Activated CD4-positive, alpha-beta T cell treated with anti-CD3 and anti-CD28 coated beads, Interleukin-2, amount 50 U/mL, for 24 hours (primary cell): ENCODE results near the gene NBPF20.
"Not testable (repeated sequence)": the region's sequence is repeated elsewhere in the genome, so short reads cannot be mapped to it uniquely, and the experiment has no call there.

Experiments
- DNase-seq, 2 donors: peaks; one replicate each; pipeline ENCODE4 v3.0.0-alpha.2; 2020; ENCODE audit warnings: low read depth in 1 of 2, low spot score in 1 of 2

Gene NBPF20

DNA sequence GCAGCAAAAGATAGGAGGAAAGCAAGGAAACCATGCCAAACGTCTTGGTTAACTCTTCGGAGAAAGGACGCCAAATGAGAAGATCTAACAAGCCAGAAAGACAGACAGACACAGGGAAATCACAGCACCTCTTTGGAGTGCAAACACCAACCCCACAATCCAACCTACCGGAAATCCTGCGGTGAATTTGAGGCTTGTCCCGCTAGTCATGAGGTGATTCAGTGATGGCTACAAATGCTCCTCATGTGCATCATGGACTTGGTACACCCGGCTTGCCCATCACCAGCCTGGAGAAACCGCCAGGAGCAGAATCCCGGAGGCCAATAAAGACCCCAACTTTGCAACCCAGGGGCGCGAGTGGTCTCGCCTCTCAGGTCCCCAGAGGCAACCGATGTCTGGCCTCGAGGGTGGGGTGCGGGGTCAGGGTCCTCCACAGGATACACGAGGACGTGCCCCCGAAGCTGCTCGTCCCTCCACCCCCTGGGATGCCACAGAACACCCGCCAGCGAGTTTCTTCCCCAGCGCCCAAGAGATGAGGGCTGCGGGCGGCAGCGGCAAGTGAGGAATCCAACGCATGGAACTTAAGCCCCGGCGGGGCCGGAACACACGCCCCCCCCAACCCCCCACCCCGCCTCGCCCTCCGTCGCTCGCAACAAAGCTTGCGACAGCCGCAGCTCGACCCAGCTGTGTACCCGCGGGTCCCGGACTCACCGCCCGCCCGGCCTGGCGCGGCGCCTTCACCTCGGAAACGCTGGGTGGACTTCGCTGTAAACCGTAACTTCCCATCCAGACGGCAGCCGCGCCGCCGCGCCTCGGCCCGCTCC is 579 bp downstream of the NBPF20 start:
- peak in 1 of 2 donors; percentile 21 for DNase-seq

- DNase-seq: not testable (repeated sequence)
Observed at GRCh38 chr1:145415149-145415548, 10.3 kb downstream of the NBPF20 start.

DNA sequence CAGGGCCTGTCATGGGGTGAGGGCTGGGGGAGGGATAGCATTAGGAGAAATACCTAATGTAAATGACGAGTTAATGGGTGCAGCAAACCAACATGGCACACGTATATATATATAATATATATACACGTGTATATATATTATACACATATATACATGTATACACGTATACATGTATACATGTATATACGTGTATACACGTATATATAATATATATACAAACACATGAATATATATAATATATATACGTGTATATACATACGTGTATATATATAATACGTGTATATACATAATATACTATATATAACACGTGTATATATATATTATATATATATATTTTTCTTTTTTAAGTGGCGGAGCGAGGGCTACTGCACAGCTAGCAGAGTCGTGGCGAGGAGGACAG is 18.1 kb downstream of the NBPF20 start:
- not testable (repeated sequence) for DNase-seq

DNA sequence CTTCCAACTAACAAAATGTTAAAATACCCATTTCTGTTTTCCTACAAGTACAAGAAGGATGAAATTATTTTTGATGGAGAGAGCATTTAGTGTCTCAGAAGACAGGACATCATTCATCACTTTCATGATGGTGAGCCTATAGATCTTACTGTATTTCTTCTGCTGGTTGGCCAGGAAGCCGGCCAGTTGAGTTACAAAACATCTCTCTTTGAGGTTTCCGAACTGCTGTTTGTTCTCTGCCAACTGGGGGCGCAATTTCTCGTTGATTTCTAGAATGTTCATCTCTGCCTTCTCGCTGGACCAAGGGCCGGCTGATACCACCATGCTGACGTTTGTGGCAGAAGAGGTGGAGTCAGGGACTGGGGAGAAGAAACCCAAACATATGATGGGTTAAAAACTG is 20.5 kb downstream of the NBPF20 start:
- DNase-seq: not testable (repeated sequence)

DNA sequence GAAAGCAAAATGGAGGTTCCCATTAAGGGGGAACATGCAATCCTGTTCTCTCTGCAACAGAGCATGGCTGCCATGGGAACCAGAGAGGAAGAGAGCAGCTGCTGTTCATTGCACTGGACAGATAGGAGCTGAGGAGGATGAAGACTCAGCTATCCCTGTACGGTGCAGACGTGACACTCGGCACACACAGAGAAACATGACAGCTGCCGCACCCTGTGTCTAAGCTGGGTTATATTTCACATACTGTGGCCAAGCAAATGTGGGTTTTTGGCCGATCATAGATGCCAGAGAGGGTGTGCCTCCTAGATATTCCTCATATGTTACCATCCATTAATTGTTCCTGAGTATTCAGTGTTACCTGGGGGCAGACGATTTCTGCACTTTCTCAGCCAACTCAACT is 24.7 kb downstream of the NBPF20 start:
- not testable (repeated sequence) for DNase-seq
